GM12874 (cell line): ENCODE data around the gene SAMMSON.

Experiments used
- CTCF ChIP-seq: IDR thresholded peaks from 2 replicates; pipeline ENCODE4 v1.5.1; 2011; ENCODE audit warnings: low read depth, mild to moderate bottlenecking, control low read depth, low read length, moderate library complexity; ENCODE audit not compliant: insufficient read depth

SAMMSON gene

DNA sequence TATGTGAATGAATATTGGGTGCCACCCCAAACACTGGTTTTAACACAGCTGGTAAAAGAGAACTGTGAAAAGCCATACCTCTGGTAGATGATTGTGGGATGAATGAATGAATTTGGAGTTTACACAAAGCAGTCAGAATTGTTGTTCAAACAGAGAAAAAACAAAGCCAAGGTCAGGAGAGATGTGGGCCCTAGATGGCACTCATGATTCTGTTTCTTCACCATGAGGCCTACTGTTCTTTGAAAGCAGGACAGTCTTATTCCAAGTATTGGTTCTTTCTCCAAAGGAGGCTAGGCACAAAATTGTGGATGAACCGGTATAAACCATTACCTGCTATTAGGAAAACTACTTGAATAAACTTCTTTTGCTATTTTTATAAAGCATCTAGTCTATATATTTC, 97.6 kb downstream of the SAMMSON start:
- TF ChIP-seq CTCF = no peak

DNA sequence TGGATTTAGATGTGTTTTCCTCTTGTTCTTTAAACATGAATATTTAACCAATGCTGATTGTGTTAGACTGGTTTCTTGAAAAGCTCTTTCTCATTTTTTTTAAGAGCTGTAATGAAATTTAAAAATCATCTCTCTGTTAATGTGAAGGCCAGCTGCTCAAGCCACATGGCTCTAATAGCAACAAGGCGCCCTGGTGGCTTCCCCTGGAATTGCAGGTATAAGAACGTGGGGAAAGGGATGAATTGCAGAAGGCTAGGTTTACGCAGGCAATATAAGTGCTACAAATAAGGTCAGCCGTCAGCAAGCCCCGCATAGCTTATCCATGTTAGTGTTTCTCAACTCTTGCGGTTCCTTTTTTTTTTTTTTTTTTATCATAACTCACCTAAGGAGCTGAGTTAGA, 108.5 kb downstream of the SAMMSON start:
- TF ChIP-seq CTCF = peak; percentile 70

GRCh38 chr3:70108546-70108945, 109.0 kb downstream of the SAMMSON start:
- TF ChIP-seq CTCF = no peak

GRCh38 chr3:70110066-70110465, 110.5 kb downstream of the SAMMSON start:
- TF ChIP-seq CTCF = no peak

- no peak for TF ChIP-seq CTCF
Measured at GRCh38 chr3:70111411-70111810, 111.9 kb downstream of the SAMMSON start.

- TF ChIP-seq CTCF = no peak
Measured at GRCh38 chr3:70112751-70113150, 113.2 kb downstream of the SAMMSON start.

DNA sequence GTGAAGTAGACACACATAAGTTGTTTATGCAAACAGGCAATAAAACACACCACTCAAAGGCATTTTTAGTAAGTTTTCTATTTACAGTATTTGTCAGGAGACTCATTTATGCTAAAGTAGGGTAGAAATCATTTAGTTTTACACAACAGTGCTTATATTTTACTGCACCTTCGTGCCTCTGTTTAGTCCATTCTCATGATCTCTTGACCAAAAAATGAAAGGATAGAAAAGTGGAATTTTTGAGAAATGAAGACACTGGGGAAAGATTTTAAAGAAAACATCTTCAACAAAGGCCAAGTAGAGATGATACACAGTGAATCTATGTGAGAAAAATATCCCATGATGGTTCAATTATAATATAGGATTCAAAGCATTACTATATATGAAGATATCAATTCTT, 114.9 kb downstream of the SAMMSON start:
- no peak for TF ChIP-seq CTCF

DNA sequence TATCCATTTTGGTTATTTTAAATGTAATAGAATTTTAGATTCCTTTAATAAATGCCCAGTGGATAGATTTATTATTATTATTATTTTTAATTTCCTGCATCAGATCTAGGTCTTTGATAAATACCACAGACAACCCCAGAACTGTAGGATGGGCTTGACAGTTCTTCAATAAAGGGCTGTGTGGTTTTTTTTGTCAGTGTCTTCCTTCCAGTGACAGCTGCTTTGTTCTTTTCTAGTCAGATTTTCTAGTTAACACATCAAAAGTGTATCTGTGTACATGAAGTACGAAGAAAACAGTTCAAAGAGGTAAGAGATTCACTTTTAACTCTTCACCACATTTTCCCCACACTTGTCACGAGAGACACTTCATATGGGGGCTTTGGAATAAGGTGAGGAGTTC, 120.3 kb downstream of the SAMMSON start:
- TF ChIP-seq CTCF = no peak
